HEK293T (cell line): ENCODE data around the gene HSD3B2.

ENCODE experiments used
- BHLHE40 ChIP-seq: fragments of 450-650 bp; IDR thresholded peaks from 2 replicates; pipeline ENCODE4 v1.6.1; 2016; ENCODE audit warnings: mild to moderate bottlenecking, moderate library complexity, borderline replicate concordance
- NFRKB ChIP-seq: fragments of 450-650 bp; IDR thresholded peaks from 2 replicates; pipeline ENCODE4 v1.6.1; 2016; ENCODE audit warnings: mild to moderate bottlenecking, moderate library complexity
- SP1 ChIP-seq: fragments of 450-650 bp; IDR thresholded peaks from 2 replicates; pipeline ENCODE4 v1.6.1; 2017
- SUZ12 ChIP-seq: fragments of 450-650 bp; IDR thresholded peaks from 2 replicates; pipeline ENCODE4 v1.6.1; 2016; ENCODE audit warnings: mild to moderate bottlenecking
- ZNF384 ChIP-seq: fragments of 450-650 bp; IDR thresholded peaks from 2 replicates; pipeline ENCODE4 v1.6.1; 2016

DNA sequence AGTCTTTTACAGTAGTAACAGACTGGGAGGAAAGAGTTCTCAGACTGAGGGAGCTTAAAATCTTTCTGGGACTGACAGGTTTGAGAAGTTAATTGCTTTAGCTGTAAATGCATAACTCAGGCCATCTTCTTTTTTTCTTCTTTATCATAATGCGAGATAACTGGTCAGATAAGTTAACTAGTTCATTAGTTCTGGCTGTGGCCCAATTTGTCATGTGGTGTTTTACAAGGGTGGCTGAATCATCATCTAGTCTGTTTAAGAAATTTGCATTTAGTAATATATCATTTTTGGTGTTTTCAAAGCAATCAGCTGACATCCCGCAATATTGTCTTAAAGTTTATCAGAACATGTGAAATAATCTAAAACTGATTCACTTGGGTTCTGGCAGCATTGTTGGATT lies 14.0 kb downstream of the HSD3B2 start:
- TF ChIP-seq BHLHE40 (no peak), ZNF384 (no peak), SP1 (no peak), NFRKB (no peak), SUZ12 (no peak)
